DOHH2 (cell line): ENCODE results near the gene KDM4C.

Experiments
- H3F3A ChIP-seq: fragments of 200-600 bp; sonication (generic), shearing (Covaris generic); 2 replicates; pipeline ENCODE4 v1.6.0; 2016; ENCODE audit warnings: antibody characterized with exemption, mild to moderate bottlenecking; ENCODE audit not compliant: control insufficient read depth, insufficient read depth
- H3K27ac ChIP-seq: fragments of 200-600 bp; sonication (generic); 2 replicates; pipeline ENCODE4 v1.5.1; 2014; ENCODE audit warnings: low read depth, mild to moderate bottlenecking, low read length, moderate library complexity
- H3K27me3 ChIP-seq: fragments of 200-600 bp; sonication (generic); 2 replicates; pipeline ENCODE4 v1.6.1; 2014; ENCODE audit warnings: mild to moderate bottlenecking, low read length, mixed read lengths; ENCODE audit not compliant: control insufficient read depth
- H3K36me3 ChIP-seq: fragments of 200-600 bp; sonication (generic); 2 replicates; pipeline ENCODE4 v1.6.1; 2014; ENCODE audit warnings: mild to moderate bottlenecking, low read length, moderate library complexity, mixed read lengths; ENCODE audit not compliant: control insufficient read depth
- H3K4me1 ChIP-seq: fragments of 200-600 bp; sonication (generic); 2 replicates; pipeline ENCODE4 v1.6.1; 2014; ENCODE audit warnings: mild to moderate bottlenecking, low read length, mixed read lengths; ENCODE audit not compliant: control insufficient read depth
- H3K4me2 ChIP-seq: fragments of 200-600 bp; sonication (generic); 2 replicates; pipeline ENCODE4 v1.6.0; 2014; ENCODE audit warnings: mild to moderate bottlenecking, low read length, moderate library complexity
- H3K4me3 ChIP-seq: fragments of 200-600 bp; sonication (generic); 2 replicates; pipeline ENCODE4 v1.5.1; 2014; ENCODE audit warnings: mild to moderate bottlenecking, low read length, mixed read lengths
- H3K79me2 ChIP-seq: fragments of 200-600 bp; sonication (generic); 2 replicates; pipeline ENCODE4 v1.6.1; 2014; ENCODE audit warnings: mild to moderate bottlenecking, low read length, mixed read lengths; ENCODE audit not compliant: control insufficient read depth
- H3K9me2 ChIP-seq: fragments of 200-600 bp; sonication (generic); replicated peaks from 2 replicates; pipeline ENCODE4 v1.6.1; 2014; ENCODE audit warnings: mild to moderate bottlenecking, low read length, mixed read lengths; ENCODE audit not compliant: control insufficient read depth
- H3K9me3 ChIP-seq: fragments of 200-600 bp; sonication (generic); 2 replicates; pipeline ENCODE4 v1.6.1; 2014; ENCODE audit warnings: antibody characterized with exemption, low read length, mixed read lengths; ENCODE audit not compliant: control insufficient read depth, insufficient read depth
- H4K20me1 ChIP-seq: fragments of 200-600 bp; sonication (generic); 2 replicates; pipeline ENCODE4 v1.6.0; 2014; ENCODE audit warnings: low read depth, mild to moderate bottlenecking, antibody characterized with exemption, low read length, moderate library complexity; ENCODE audit not compliant: control insufficient read depth, insufficient read depth
- EZH2phosphoT487 ChIP-seq: fragments of 200-600 bp; sonication (generic); IDR thresholded peaks from 2 replicates; pipeline ENCODE4 v1.6.1; 2017; ENCODE audit warnings: borderline replicate concordance, mild to moderate bottlenecking, antibody characterized with exemption, low read length, moderate library complexity, mixed read lengths
- TF ChIP-seq, protein P1 (sequence below): fragments of 200-600 bp; sonication (generic); IDR thresholded peaks from one replicate; pipeline ENCODE4 v1.5.1; 2014; ENCODE audit warnings: antibody characterized with exemption, mild to moderate bottlenecking, low read depth, low read length; ENCODE audit not compliant: poor library complexity, severe bottlenecking

The KDM4C gene

DNA sequence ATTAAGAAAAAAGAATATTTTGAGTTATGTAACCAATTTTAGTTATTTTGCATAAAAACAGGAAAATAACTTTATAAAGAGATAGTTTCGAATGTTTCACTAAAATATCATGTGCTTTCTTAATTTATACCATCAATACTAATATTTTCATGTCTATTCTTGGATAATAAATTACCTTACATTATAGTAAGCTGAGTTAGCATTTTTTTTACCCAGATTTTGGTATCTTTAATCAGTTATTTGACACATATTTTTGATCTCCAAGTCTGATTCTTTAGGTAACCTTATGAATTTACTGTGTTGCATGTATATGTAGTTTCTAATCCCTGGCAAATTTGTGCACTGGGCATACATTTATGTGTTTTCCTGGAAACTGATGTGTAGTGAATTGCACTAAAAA, 138.0 kb downstream of the KDM4C start:
- Histone ChIP-seq H3K9me3 (no peaks in the 10 kb centered on the region), H3K27ac (no peak overlapping the region), H3K27me3 (no peaks in the 10 kb centered on the region), H3K4me3 (no peak overlapping the region), H4K20me1 (no peaks in the 10 kb centered on the region), H3K79me2 (no peaks in the 10 kb centered on the region), H3F3A (no peaks in the 10 kb centered on the region), H3K36me3 (peaks cover 6% of the 10 kb centered on the region), H3K4me2 (no peak overlapping the region), H3K9me2 (no peaks in the 10 kb centered on the region), H3K4me1 (peaks cover 6% of the 10 kb centered on the region)
- no peak for TF ChIP-seq EZH2phosphoT487
- TF ChIP-seq, protein P1, sequence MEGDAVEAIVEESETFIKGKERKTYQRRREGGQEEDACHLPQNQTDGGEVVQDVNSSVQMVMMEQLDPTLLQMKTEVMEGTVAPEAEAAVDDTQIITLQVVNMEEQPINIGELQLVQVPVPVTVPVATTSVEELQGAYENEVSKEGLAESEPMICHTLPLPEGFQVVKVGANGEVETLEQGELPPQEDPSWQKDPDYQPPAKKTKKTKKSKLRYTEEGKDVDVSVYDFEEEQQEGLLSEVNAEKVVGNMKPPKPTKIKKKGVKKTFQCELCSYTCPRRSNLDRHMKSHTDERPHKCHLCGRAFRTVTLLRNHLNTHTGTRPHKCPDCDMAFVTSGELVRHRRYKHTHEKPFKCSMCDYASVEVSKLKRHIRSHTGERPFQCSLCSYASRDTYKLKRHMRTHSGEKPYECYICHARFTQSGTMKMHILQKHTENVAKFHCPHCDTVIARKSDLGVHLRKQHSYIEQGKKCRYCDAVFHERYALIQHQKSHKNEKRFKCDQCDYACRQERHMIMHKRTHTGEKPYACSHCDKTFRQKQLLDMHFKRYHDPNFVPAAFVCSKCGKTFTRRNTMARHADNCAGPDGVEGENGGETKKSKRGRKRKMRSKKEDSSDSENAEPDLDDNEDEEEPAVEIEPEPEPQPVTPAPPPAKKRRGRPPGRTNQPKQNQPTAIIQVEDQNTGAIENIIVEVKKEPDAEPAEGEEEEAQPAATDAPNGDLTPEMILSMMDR = no peak

DNA sequence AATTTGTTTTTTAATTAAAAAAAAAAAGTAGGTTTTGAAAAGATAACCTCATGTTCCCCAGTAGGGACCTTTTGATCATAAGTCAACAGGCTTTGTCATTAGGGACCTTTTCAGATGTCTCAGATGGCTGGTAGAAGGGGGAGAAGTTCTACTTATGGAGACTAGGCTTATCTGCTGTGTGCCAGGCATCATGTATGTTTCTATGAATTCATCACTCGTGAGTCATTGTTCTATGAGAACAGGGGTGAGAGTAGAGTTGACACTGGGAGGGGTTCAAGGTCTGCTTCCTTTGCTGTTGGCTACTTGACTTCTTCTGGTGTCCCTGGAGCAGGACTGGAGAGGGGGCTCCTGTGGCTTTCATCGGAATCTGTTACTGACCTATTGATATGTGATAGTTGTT, 138.8 kb downstream of the KDM4C start:
- Histone ChIP-seq H3K9me2 (no peaks in the 10 kb centered on the region), H3K4me2 (no peak overlapping the region), H3K27ac (no peak overlapping the region), H4K20me1 (no peaks in the 10 kb centered on the region), H3F3A (no peaks in the 10 kb centered on the region), H3K36me3 (peaks cover 6% of the 10 kb centered on the region), H3K4me1 (peaks cover 6% of the 10 kb centered on the region), H3K4me3 (no peak overlapping the region), H3K9me3 (no peaks in the 10 kb centered on the region), H3K27me3 (no peaks in the 10 kb centered on the region), H3K79me2 (no peaks in the 10 kb centered on the region)
- TF ChIP-seq EZH2phosphoT487 = no peak
- TF ChIP-seq, protein P1 = no peak

DNA sequence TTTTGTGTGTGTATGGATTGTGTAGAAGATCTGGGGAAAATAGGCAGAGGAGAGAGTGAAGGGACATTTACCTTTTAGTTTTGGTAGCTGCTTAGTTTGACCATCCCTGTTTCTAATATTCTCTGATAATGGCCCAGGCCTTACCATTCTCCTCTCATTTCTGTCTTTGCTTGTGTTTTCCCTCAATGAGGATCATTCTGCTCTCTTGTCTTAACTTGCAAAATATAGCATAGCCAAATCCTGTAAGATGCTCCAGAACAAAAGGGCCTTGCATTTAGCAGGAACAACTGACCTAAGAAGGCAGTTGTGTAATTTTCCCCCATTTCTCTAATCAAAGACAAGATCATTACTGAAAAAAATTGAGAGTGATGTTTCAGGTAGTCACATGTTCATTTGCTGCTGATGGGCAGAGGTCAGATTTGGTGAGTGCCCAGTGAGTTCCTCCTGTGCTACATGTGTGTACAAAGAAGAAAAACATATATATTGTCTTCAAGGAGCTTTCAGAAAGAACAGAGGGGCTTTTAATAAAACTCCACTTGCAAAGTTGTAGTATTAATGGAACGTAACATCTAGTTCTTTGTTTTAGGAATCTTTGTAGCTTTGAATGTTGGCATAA, 139.5 kb downstream of the KDM4C start:
- TF ChIP-seq EZH2phosphoT487 = no peak
- TF ChIP-seq, protein P1 = no peak
- Histone ChIP-seq H3K9me2 (no peaks in the 10 kb centered on the region), H4K20me1 (no peaks in the 10 kb centered on the region), H3K79me2 (no peaks in the 10 kb centered on the region), H3K4me3 (no peak overlapping the region), H3K4me1 (peaks cover 6% of the 10 kb centered on the region), H3K36me3 (peaks cover 6% of the 10 kb centered on the region), H3F3A (no peaks in the 10 kb centered on the region), H3K27ac (no peak overlapping the region), H3K4me2 (no peak overlapping the region), H3K27me3 (no peaks in the 10 kb centered on the region), H3K9me3 (no peaks in the 10 kb centered on the region)
